Measurements from ENCODE around the gene SLC6A19.

Gene SLC6A19

GRCh38 chr5:1252681-1253080 lies 51.3 kb downstream of the SLC6A19 start:
- Histone ChIP-seq H3K4me3 (ENCODE audit: low read depth in 1 of 2, low read length in 1 of 2) (no peak overlapping the region), H3K4me1 (ENCODE audit: control insufficient read depth in 1 of 2, insufficient read depth in 1 of 2, low read depth in 1 of 2, low read length in 1 of 2) (no peaks in the 10 kb centered on the region), H3K36me3 (no peaks in the 10 kb centered on the region), H3K27ac (no peak overlapping the region), H3K9me3 (no peaks in the 10 kb centered on the region), H3K27me3 (peaks cover 1% of the 10 kb centered on the region)
- no peak for TF ChIP-seq CTCF (IDR thresholded peaks at IDR 0.05)

GRCh38 chr5:1253456-1254105 lies 52.2 kb downstream of the SLC6A19 start:
- H3K4me3 ChIP-seq (ENCODE audit: low read depth in 1 of 2, low read length in 1 of 2), result no peak overlapping the region
- TF ChIP-seq CTCF (IDR thresholded peaks at IDR 0.05), result no peak
- H3K27me3 ChIP-seq, result no peaks in the 10 kb centered on the region
- H3K9me3 ChIP-seq, result no peaks in the 10 kb centered on the region
- no peaks in the 10 kb centered on the region for H3K4me1 ChIP-seq (ENCODE audit: control insufficient read depth in 1 of 2, insufficient read depth in 1 of 2, low read depth in 1 of 2, low read length in 1 of 2)
- no peak overlapping the region for H3K27ac ChIP-seq
- no peaks in the 10 kb centered on the region for H3K36me3 ChIP-seq

- H3K27ac ChIP-seq, result no peak overlapping the region
- H3K9me3 ChIP-seq, result no peaks in the 10 kb centered on the region
- H3K36me3 ChIP-seq, result no peaks in the 10 kb centered on the region
- no peaks in the 10 kb centered on the region for H3K27me3 ChIP-seq
- no peak for TF ChIP-seq CTCF (IDR thresholded peaks at IDR 0.05)
- no peaks in the 10 kb centered on the region for H3K4me1 ChIP-seq (ENCODE audit: control insufficient read depth in 1 of 2, insufficient read depth in 1 of 2, low read depth in 1 of 2, low read length in 1 of 2)
- no peak overlapping the region for H3K4me3 ChIP-seq (ENCODE audit: low read depth in 1 of 2, low read length in 1 of 2)
Observed at GRCh38 chr5:1254196-1254595, 52.8 kb downstream of the SLC6A19 start.

GRCh38 chr5:1255081-1255561 lies 53.7 kb downstream of the SLC6A19 start:
- Histone ChIP-seq H3K36me3 (no peaks in the 10 kb centered on the region), H3K4me3 (ENCODE audit: low read depth in 1 of 2, low read length in 1 of 2) (no peak overlapping the region), H3K9me3 (no peaks in the 10 kb centered on the region), H3K27ac (no peak overlapping the region), H3K4me1 (ENCODE audit: control insufficient read depth in 1 of 2, insufficient read depth in 1 of 2, low read depth in 1 of 2, low read length in 1 of 2) (no peaks in the 10 kb centered on the region), H3K27me3 (no peaks in the 10 kb centered on the region)
- TF ChIP-seq CTCF (IDR thresholded peaks at IDR 0.05), result no peak

GRCh38 chr5:1256776-1257175 lies 55.4 kb downstream of the SLC6A19 start:
- Histone ChIP-seq H3K4me1 (ENCODE audit: control insufficient read depth in 1 of 2, insufficient read depth in 1 of 2, low read depth in 1 of 2, low read length in 1 of 2) (no peaks in the 10 kb centered on the region), H3K36me3 (no peaks in the 10 kb centered on the region), H3K27me3 (no peaks in the 10 kb centered on the region), H3K4me3 (ENCODE audit: low read depth in 1 of 2, low read length in 1 of 2) (no peak overlapping the region), H3K9me3 (no peaks in the 10 kb centered on the region), H3K27ac (no peak overlapping the region)
- no peak for TF ChIP-seq CTCF (IDR thresholded peaks at IDR 0.05)

Measured in neutrophil (primary cell).